ENCODE results near the gene SERGEF. TPM values are rescaled to one million over a fixed set of nuclear protein-coding genes. Genes with fewer than 3 reads are reported as not detected.

SERGEF gene
- total RNA-seq, 1 donor from 2014 or later: 17.6 TPM

GRCh38 chr11:17776212-17776875 lies 236.5 kb downstream of the SERGEF start:
- TF ChIP-seq CTCF (IDR thresholded peaks at IDR 0.05; ENCODE audit: insufficient read depth, low read depth, low read length): no peak
- no peak for TF ChIP-seq EZH2 (IDR thresholded peaks at IDR 0.05; ENCODE audit: insufficient read depth, low read length)
- Histone ChIP-seq H3K27me3 (ENCODE audit: insufficient read depth, low read length) (no peaks in the 10 kb centered on the region), H3K9me3 (ENCODE audit: insufficient read depth, low read depth, low read length) (no peaks in the 10 kb centered on the region), H3K36me3 (ENCODE audit: insufficient read depth, low read length) (no peaks in the 10 kb centered on the region), H3K4me2 (ENCODE audit: low read length) (no peak overlapping the region), H3K27ac (ENCODE audit: low read depth, low read length) (no peak overlapping the region), H3K4me3 (ENCODE audit: insufficient read depth, low read depth, low read length) (no peak overlapping the region), H3K9ac (ENCODE audit: low read length) (no peak overlapping the region), H3K4me1 (ENCODE audit: insufficient read depth, low read length) (no peaks in the 10 kb centered on the region), H2AFZ (ENCODE audit: low read depth, low read length) (no peak overlapping the region), H4K20me1 (ENCODE audit: insufficient read depth, low read length) (no peaks in the 10 kb centered on the region), H3K79me2 (ENCODE audit: insufficient read depth, low read length) (no peaks in the 10 kb centered on the region)
- FAIRE-seq (no peak), DNase-seq (ENCODE audit: low read depth) (no peak)
- no peaks in the 10 kb centered on the region for H3K36me3 Mint-ChIP-seq (ENCODE audit: low read depth, unreplicated experiment)
- no peak overlapping the region for H3K27ac Mint-ChIP-seq (ENCODE audit: unreplicated experiment)
- peaks cover 40% of the 10 kb centered on the region for H3K27me3 Mint-ChIP-seq (ENCODE audit: low read depth, unreplicated experiment)
- no peaks in the 10 kb centered on the region for H3K4me1 Mint-ChIP-seq (ENCODE audit: low read depth, unreplicated experiment)
- H3K9me3 Mint-ChIP-seq (ENCODE audit: unreplicated experiment): peaks cover 7% of the 10 kb centered on the region
- no peak overlapping the region for H3K4me3 Mint-ChIP-seq (ENCODE audit: unreplicated experiment)

GRCh38 chr11:17775507-17776211 lies 237.2 kb downstream of the SERGEF start:
- Mint-ChIP-seq H3K27me3 (ENCODE audit: low read depth, unreplicated experiment) (peaks cover 34% of the 10 kb centered on the region), H3K9me3 (ENCODE audit: unreplicated experiment) (peaks cover 7% of the 10 kb centered on the region), H3K27ac (ENCODE audit: unreplicated experiment) (no peak overlapping the region), H3K4me3 (ENCODE audit: unreplicated experiment) (no peak overlapping the region), H3K36me3 (ENCODE audit: low read depth, unreplicated experiment) (no peaks in the 10 kb centered on the region), H3K4me1 (ENCODE audit: low read depth, unreplicated experiment) (no peaks in the 10 kb centered on the region)
- TF ChIP-seq EZH2 (IDR thresholded peaks at IDR 0.05; ENCODE audit: insufficient read depth, low read length): no peak
- TF ChIP-seq CTCF (IDR thresholded peaks at IDR 0.05; ENCODE audit: insufficient read depth, low read depth, low read length): no peak
- no peak overlapping the region for H3K4me2 ChIP-seq (ENCODE audit: low read length)
- FAIRE-seq (no peak), DNase-seq (ENCODE audit: low read depth) (no peak)
- H3K36me3 ChIP-seq (ENCODE audit: insufficient read depth, low read length): no peaks in the 10 kb centered on the region
- H3K4me1 ChIP-seq (ENCODE audit: insufficient read depth, low read length): no peaks in the 10 kb centered on the region
- H2AFZ ChIP-seq (ENCODE audit: low read depth, low read length): no peak overlapping the region
- H3K79me2 ChIP-seq (ENCODE audit: insufficient read depth, low read length): no peaks in the 10 kb centered on the region
- no peak overlapping the region for H3K9ac ChIP-seq (ENCODE audit: low read length)
- no peak overlapping the region for H3K4me3 ChIP-seq (ENCODE audit: insufficient read depth, low read depth, low read length)
- H4K20me1 ChIP-seq (ENCODE audit: insufficient read depth, low read length): no peaks in the 10 kb centered on the region
- no peaks in the 10 kb centered on the region for H3K9me3 ChIP-seq (ENCODE audit: insufficient read depth, low read depth, low read length)
- H3K27ac ChIP-seq (ENCODE audit: low read depth, low read length): no peak overlapping the region
- no peaks in the 10 kb centered on the region for H3K27me3 ChIP-seq (ENCODE audit: insufficient read depth, low read length)

- no peaks in the 10 kb centered on the region for H3K9me3 ChIP-seq (ENCODE audit: insufficient read depth, low read depth, low read length)
- peaks cover 31% of the 10 kb centered on the region for H3K27me3 Mint-ChIP-seq (ENCODE audit: low read depth, unreplicated experiment)
- no peaks in the 10 kb centered on the region for H4K20me1 ChIP-seq (ENCODE audit: insufficient read depth, low read length)
- H3K4me1 ChIP-seq (ENCODE audit: insufficient read depth, low read length): no peaks in the 10 kb centered on the region
- no peak overlapping the region for H3K4me3 Mint-ChIP-seq (ENCODE audit: unreplicated experiment)
- H2AFZ ChIP-seq (ENCODE audit: low read depth, low read length): no peak overlapping the region
- no peak overlapping the region for H3K27ac ChIP-seq (ENCODE audit: low read depth, low read length)
- no peaks in the 10 kb centered on the region for H3K36me3 Mint-ChIP-seq (ENCODE audit: low read depth, unreplicated experiment)
- no peak for FAIRE-seq
- DNase-seq (ENCODE audit: low read depth): no peak
- peaks cover 7% of the 10 kb centered on the region for H3K9me3 Mint-ChIP-seq (ENCODE audit: unreplicated experiment)
- no peaks in the 10 kb centered on the region for H3K79me2 ChIP-seq (ENCODE audit: insufficient read depth, low read length)
- TF ChIP-seq EZH2 (IDR thresholded peaks at IDR 0.05; ENCODE audit: insufficient read depth, low read length) (no peak), CTCF (IDR thresholded peaks at IDR 0.05; ENCODE audit: insufficient read depth, low read depth, low read length) (no peak)
- no peaks in the 10 kb centered on the region for H3K27me3 ChIP-seq (ENCODE audit: insufficient read depth, low read length)
- H3K4me1 Mint-ChIP-seq (ENCODE audit: low read depth, unreplicated experiment): no peaks in the 10 kb centered on the region
- no peak overlapping the region for H3K4me3 ChIP-seq (ENCODE audit: insufficient read depth, low read depth, low read length)
- H3K9ac ChIP-seq (ENCODE audit: low read length): no peak overlapping the region
- H3K27ac Mint-ChIP-seq (ENCODE audit: unreplicated experiment): no peak overlapping the region
- no peak overlapping the region for H3K4me2 ChIP-seq (ENCODE audit: low read length)
- no peaks in the 10 kb centered on the region for H3K36me3 ChIP-seq (ENCODE audit: insufficient read depth, low read length)
Measured at GRCh38 chr11:17775035-17775348, 237.9 kb downstream of the SERGEF start.

Data from astrocyte (in vitro differentiated cells and primary cell).